ENCODE data around the gene SSR1. TPM values are rescaled to one million over a fixed set of nuclear protein-coding genes. Genes with fewer than 3 reads are reported as not detected.

The SSR1 gene
- total RNA-seq, 1 experiment from 2014 or later = 102 TPM

GRCh38 chr6:7230956-7231713 lies 81.9 kb downstream of the SSR1 start:
- Mint-ChIP-seq H3K4me1 (no peaks in the 10 kb centered on the region), H3K27me3 (ENCODE audit: low read depth) (no peaks in the 10 kb centered on the region), H3K9me3 (no peaks in the 10 kb centered on the region), H3K36me3 (ENCODE audit: insufficient read depth in 1 of 3, low read depth in 3 of 3) (peaks cover 10 to 52% (median 46%) of the 10 kb centered on the region in 3 experiments; a peak in 6 of 7 replicates), H3K4me3 (no peak overlapping the region; a peak in 1 of 5 replicates), H3K27ac (no peak overlapping the region)
- Histone ChIP-seq H4K20me1 (ENCODE audit: control insufficient read depth, insufficient read depth, insufficient read length) (no peaks in the 10 kb centered on the region), H3K4ac (ENCODE audit: low read depth, low read length) (no peak overlapping the region), H3K56ac (ENCODE audit: insufficient read length, low read depth, low read length) (no peak overlapping the region), H2BK12ac (ENCODE audit: insufficient read length, low read depth, low read length) (no peak overlapping the region), H3K23me2 (ENCODE audit: insufficient read length, low read depth, low read length, poor library complexity, severe bottlenecking) (no peaks in the 10 kb centered on the region), H4K8ac (replicated peaks; ENCODE audit: insufficient read length, low read depth, low read length) (no peak overlapping the region), H3K14ac (ENCODE audit: insufficient read depth, low read length) (no peak overlapping the region), H2BK120ac (ENCODE audit: low read depth, low read length, poor library complexity, severe bottlenecking) (no peak overlapping the region), H2AK5ac (ENCODE audit: insufficient read length, low read length) (no peak overlapping the region), H4K91ac (ENCODE audit: insufficient read length, low read depth, low read length) (no peak overlapping the region), H2AFZ (ENCODE audit: low read length) (no peak overlapping the region), H2BK5ac (ENCODE audit: insufficient read length, low read length) (no peak overlapping the region), H2BK20ac (ENCODE audit: low read depth, low read length, poor library complexity, severe bottlenecking) (no peak overlapping the region), H3K27ac (ENCODE audit: insufficient read length, low read depth, low read length) (no peak overlapping the region), H3K4me1 (ENCODE audit: insufficient read depth, low read length) (no peaks in the 10 kb centered on the region), H4K5ac (ENCODE audit: insufficient read length, low read depth, low read length) (no peak overlapping the region), H3K9me3 (ENCODE audit: control insufficient read depth, low read depth, low read length) (no peaks in the 10 kb centered on the region), H3T11ph (ENCODE audit: low read length) (no peak overlapping the region), H3K79me1 (ENCODE audit: insufficient read depth, low read depth, low read length, poor library complexity, severe bottlenecking) (no peaks in the 10 kb centered on the region), H3K79me2 (ENCODE audit: insufficient read depth, low read length) (no peaks in the 10 kb centered on the region), H3K27me3 (ENCODE audit: insufficient read depth, low read length) (no peaks in the 10 kb centered on the region), H3K9ac (ENCODE audit: extremely low read depth, insufficient read length, low read length) (no peak overlapping the region), H3K4me2 (ENCODE audit: insufficient read depth, insufficient read length, low read length) (no peak overlapping the region), H3K18ac (ENCODE audit: insufficient read length, low read depth, low read length) (no peak overlapping the region), H2BK15ac (ENCODE audit: low read depth, low read length) (no peak overlapping the region), H3K23ac (ENCODE audit: insufficient read length, low read depth, low read length) (no peak overlapping the region)
- no CpG with 5 or more reads among the region's 37 CpGs for WGBS (ENCODE audit: extremely low coverage, insufficient read length, low lambda C conversion rate)
- TF ChIP-seq CTCF (conservative IDR thresholded peaks at IDR 0.05) = no peak
- no peak for DNase-seq

Measured in H9 (cell line).